Neural cell (in vitro differentiated cells): ENCODE results near the gene HIPK1.

Experiments used
- EP300 ChIP-seq: fragments of 450-650 bp; conservative IDR thresholded peaks from 2 replicates; pipeline ENCODE4 v1.6.1; 2014; ENCODE audit warnings: antibody characterized with exemption, mild to moderate bottlenecking, moderate library complexity; ENCODE audit not compliant: poor library complexity, severe bottlenecking
- EZH2 ChIP-seq: fragments of 200-600, 300-800 bp; shearing (Covaris generic), sonication (generic); IDR thresholded peaks from 2 replicates; pipeline ENCODE4 v1.6.1; 2014; ENCODE audit warnings: antibody characterized with exemption, low read length, borderline replicate concordance, mild to moderate bottlenecking; ENCODE audit not compliant: insufficient read depth, poor library complexity, severe bottlenecking
- MXI1 ChIP-seq: fragments of 450-650 bp; conservative IDR thresholded peaks from 2 replicates; pipeline ENCODE4 v1.6.1; 2014; ENCODE audit warnings: antibody characterized with exemption, mild to moderate bottlenecking; ENCODE audit not compliant: poor library complexity, severe bottlenecking
- POLR2AphosphoS5 ChIP-seq: IDR thresholded peaks from 2 replicates; pipeline ENCODE4 v1.6.1; 2012
- RAD21 ChIP-seq: fragments of 450-650 bp; conservative IDR thresholded peaks from 2 replicates; pipeline ENCODE4 v1.6.1; 2014; ENCODE audit warnings: antibody characterized with exemption, mild to moderate bottlenecking, moderate library complexity
- SMC3 ChIP-seq: fragments of 450-650 bp; conservative IDR thresholded peaks from 2 replicates; pipeline ENCODE4 v1.6.1; 2014; ENCODE audit warnings: antibody characterized with exemption, mild to moderate bottlenecking, moderate library complexity; ENCODE audit not compliant: poor library complexity
- TAF1 ChIP-seq: IDR thresholded peaks from 2 replicates; pipeline ENCODE4 v1.6.1; 2012; ENCODE audit warnings: low read depth
- TF ChIP-seq, protein P1 (sequence below): fragments of 450-650 bp; IDR thresholded peaks from 2 replicates; pipeline ENCODE4 v1.5.1; 2014; ENCODE audit warnings: antibody characterized with exemption, mild to moderate bottlenecking, moderate library complexity; ENCODE audit not compliant: poor library complexity, severe bottlenecking

DNA sequence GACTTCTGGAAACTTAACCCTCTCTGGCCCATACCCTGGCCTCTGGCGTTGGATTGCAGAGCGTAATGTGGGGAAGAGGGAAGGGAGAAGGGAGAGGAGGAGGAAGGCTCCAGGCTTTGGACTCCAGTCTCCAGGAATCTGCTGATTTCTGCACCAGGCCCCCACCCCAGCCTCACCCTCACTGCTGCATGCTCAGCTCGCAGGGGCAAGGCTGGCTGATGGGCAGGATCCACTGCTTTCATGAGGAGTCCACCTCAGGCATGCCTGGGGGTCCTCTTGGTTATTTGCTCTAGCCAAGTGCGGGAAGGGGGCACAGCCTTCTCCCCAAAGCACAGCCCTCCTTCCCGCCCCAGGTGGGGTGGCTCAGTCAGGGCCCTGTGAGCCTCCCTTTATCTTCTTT, 53.8 kb downstream of the HIPK1 start:
- TF ChIP-seq EZH2: no peak
- TF ChIP-seq, protein P1, sequence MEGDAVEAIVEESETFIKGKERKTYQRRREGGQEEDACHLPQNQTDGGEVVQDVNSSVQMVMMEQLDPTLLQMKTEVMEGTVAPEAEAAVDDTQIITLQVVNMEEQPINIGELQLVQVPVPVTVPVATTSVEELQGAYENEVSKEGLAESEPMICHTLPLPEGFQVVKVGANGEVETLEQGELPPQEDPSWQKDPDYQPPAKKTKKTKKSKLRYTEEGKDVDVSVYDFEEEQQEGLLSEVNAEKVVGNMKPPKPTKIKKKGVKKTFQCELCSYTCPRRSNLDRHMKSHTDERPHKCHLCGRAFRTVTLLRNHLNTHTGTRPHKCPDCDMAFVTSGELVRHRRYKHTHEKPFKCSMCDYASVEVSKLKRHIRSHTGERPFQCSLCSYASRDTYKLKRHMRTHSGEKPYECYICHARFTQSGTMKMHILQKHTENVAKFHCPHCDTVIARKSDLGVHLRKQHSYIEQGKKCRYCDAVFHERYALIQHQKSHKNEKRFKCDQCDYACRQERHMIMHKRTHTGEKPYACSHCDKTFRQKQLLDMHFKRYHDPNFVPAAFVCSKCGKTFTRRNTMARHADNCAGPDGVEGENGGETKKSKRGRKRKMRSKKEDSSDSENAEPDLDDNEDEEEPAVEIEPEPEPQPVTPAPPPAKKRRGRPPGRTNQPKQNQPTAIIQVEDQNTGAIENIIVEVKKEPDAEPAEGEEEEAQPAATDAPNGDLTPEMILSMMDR: no peak
- TF ChIP-seq TAF1: no peak
- TF ChIP-seq POLR2AphosphoS5: no peak
- TF ChIP-seq RAD21: no peak
- no peak for TF ChIP-seq EP300
- no peak for TF ChIP-seq MXI1
- no peak for TF ChIP-seq SMC3
